ENCODE results near the gene ZNF474.

DNA sequence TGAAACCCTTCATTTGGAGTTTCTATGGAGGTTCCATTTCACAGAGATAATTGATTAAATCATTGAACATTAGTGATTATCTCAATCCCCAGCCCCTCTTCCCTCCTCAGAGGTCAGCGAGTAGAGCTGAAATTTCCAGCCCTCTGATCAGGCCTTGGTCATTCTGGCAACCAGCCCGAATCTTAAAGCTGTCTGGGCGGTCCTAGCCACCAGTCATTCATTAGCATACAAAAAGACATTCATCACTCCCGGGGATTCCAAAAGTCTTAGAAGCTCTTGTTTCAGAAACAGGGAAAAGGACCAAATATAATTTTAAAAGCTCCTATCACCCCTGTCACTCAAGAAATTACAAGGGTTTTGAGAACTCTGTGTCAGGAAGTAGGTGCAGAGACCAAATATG, 41.3 kb downstream of the ZNF474 start:
- TF ChIP-seq, protein P1, sequence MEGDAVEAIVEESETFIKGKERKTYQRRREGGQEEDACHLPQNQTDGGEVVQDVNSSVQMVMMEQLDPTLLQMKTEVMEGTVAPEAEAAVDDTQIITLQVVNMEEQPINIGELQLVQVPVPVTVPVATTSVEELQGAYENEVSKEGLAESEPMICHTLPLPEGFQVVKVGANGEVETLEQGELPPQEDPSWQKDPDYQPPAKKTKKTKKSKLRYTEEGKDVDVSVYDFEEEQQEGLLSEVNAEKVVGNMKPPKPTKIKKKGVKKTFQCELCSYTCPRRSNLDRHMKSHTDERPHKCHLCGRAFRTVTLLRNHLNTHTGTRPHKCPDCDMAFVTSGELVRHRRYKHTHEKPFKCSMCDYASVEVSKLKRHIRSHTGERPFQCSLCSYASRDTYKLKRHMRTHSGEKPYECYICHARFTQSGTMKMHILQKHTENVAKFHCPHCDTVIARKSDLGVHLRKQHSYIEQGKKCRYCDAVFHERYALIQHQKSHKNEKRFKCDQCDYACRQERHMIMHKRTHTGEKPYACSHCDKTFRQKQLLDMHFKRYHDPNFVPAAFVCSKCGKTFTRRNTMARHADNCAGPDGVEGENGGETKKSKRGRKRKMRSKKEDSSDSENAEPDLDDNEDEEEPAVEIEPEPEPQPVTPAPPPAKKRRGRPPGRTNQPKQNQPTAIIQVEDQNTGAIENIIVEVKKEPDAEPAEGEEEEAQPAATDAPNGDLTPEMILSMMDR (IDR thresholded peaks at IDR 0.05) = no peak
- TF ChIP-seq POLR2A (IDR thresholded peaks at IDR 0.05) = no peak

All from body of pancreas (tissue), 4 donors.